HG02588 (cell line): ENCODE measurements around the gene THSD4.
"Not testable (repeated sequence)": the region's sequence is repeated elsewhere in the genome, so short reads cannot be mapped to it uniquely, and the experiment has no call there.

ENCODE experiments used
- ATAC-seq: cut with Tn5 transposase; IDR thresholded peaks from one replicate; pipeline ENCODE4 v1.9.1; 2021; ENCODE audit warnings: mild to moderate bottlenecking, moderate library complexity; ENCODE audit not compliant: unreplicated experiment

The THSD4 gene

GRCh38 chr15:71250936-71251583, 135.8 kb downstream of the THSD4 start:
- no peak for ATAC-seq

- no peak for ATAC-seq
These were observed 136.3 kb downstream of the THSD4 start for GRCh38 chr15:71251584-71252043.

- no peak for ATAC-seq
These were observed 136.9 kb downstream of the THSD4 start for GRCh38 chr15:71252044-71252739.

- no peak for ATAC-seq
These were observed 137.4 kb downstream of the THSD4 start for GRCh38 chr15:71252740-71253047.

GRCh38 chr15:71254491-71254890, 139.2 kb downstream of the THSD4 start:
- ATAC-seq, result no peak

GRCh38 chr15:71256934-71257664, 141.8 kb downstream of the THSD4 start:
- ATAC-seq, result no peak

- no peak for ATAC-seq
These were observed 144.6 kb downstream of the THSD4 start for GRCh38 chr15:71259866-71260265.

- no peak for ATAC-seq
These were observed 146.1 kb downstream of the THSD4 start for GRCh38 chr15:71261418-71261817.

GRCh38 chr15:71261909-71262308, 146.6 kb downstream of the THSD4 start:
- ATAC-seq, result no peak

- no peak for ATAC-seq
These were observed 147.3 kb downstream of the THSD4 start for GRCh38 chr15:71262599-71262998.

- not testable (repeated sequence) for ATAC-seq
These were observed 150.3 kb downstream of the THSD4 start for GRCh38 chr15:71265606-71266005.

GRCh38 chr15:71271327-71271726, 156.1 kb downstream of the THSD4 start:
- ATAC-seq, result no peak

- ATAC-seq, result no peak
These were observed 157.7 kb downstream of the THSD4 start for GRCh38 chr15:71272932-71273331.

- ATAC-seq, result no peak
These were observed 158.6 kb downstream of the THSD4 start for GRCh38 chr15:71273731-71274447.

GRCh38 chr15:71274448-71274798, 159.2 kb downstream of the THSD4 start:
- ATAC-seq, result no peak

- no peak for ATAC-seq
These were observed 159.8 kb downstream of the THSD4 start for GRCh38 chr15:71275098-71275497.

- ATAC-seq, result no peak
These were observed 160.5 kb downstream of the THSD4 start for GRCh38 chr15:71275566-71276335.

- no peak for ATAC-seq
These were observed 161.0 kb downstream of the THSD4 start for GRCh38 chr15:71276336-71276665.

- no peak for ATAC-seq
These were observed 163.9 kb downstream of the THSD4 start for GRCh38 chr15:71278989-71279756.

- ATAC-seq, result no peak
These were observed 164.5 kb downstream of the THSD4 start for GRCh38 chr15:71279757-71280141.
